GM19025 (cell line): Measurements from ENCODE around the gene MRPL28.
"Not testable (repeated sequence)": the region's sequence is repeated elsewhere in the genome, so short reads cannot be mapped to it uniquely, and the experiment has no call there.

ENCODE experiments used
- ATAC-seq: cut with Tn5 transposase; IDR thresholded peaks from one replicate; pipeline ENCODE4 v1.9.1; 2021; ENCODE audit warnings: mild to moderate bottlenecking, low read depth, moderate library complexity; ENCODE audit not compliant: unreplicated experiment

The MRPL28 gene

DNA sequence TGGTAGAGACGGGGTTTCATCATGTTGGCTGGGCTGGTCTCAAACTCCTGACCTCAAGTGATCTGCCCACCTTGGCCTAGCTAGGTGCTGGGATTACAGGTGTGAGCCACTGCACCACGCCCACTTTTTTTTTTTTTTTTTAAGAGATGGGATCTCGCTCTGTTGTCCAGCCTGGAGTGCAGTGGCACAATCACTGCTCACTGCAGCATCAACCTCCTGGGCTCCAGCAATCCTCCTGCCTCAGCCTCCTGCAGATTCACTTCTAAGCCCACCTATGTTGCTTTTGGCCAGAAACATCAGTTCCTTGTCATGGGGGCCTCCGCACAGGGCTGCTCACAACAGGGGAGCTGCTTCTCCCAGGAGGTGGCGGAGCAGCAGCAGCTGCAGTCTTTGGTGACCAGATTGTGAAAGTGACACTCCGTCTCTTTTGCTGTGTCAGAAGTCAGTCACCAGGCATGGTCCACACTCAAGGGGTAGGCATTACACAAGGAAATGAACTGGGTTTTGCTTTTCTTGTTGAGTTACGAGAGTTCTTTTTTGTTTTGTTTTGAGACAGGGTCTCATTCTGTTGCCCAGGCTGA lies 22.2 kb upstream of the MRPL28 start:
- no peak for ATAC-seq

DNA sequence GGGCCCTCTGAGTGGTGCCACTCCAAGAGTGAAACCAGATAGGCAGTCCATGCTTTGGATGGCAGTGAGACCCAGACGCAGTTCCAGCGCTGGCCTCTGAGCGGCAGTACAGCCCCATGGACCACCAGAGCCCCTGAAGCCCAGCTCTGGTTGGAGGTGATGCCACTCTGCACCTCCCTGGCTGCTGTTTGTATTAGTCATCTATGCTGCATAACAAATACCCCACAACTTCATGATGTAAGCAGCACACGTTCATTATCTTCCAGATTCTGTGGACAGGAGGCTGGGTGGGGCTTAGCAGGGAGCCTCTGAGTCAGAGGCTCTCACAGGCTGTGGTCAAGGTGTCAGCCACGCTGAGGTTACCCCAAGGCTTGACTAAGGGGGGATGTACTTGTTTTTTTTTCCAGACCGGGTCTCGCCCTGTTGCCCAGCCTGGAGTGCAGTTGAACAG lies 21.6 kb upstream of the MRPL28 start:
- no peak for ATAC-seq

DNA sequence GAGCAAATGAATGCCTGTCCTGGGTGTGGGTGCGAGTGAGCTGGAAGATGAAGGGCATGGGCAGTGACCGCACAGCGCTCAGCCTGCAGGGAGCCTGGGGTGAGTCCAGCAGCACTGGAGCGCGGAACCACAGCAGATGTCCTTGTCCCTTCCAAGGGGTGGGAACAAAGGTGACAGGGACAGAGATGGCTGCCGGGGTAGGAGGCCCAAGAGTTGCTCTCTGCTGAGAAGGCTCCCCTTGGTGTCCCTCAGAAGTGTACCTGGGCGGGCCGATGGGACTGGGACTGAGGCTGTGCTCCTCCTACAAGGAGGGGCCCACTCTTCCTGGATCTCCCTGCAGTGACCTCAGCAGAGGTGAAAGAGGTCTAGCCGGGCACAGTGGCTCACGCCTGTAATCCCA lies 19.0 kb upstream of the MRPL28 start:
- no peak for ATAC-seq

DNA sequence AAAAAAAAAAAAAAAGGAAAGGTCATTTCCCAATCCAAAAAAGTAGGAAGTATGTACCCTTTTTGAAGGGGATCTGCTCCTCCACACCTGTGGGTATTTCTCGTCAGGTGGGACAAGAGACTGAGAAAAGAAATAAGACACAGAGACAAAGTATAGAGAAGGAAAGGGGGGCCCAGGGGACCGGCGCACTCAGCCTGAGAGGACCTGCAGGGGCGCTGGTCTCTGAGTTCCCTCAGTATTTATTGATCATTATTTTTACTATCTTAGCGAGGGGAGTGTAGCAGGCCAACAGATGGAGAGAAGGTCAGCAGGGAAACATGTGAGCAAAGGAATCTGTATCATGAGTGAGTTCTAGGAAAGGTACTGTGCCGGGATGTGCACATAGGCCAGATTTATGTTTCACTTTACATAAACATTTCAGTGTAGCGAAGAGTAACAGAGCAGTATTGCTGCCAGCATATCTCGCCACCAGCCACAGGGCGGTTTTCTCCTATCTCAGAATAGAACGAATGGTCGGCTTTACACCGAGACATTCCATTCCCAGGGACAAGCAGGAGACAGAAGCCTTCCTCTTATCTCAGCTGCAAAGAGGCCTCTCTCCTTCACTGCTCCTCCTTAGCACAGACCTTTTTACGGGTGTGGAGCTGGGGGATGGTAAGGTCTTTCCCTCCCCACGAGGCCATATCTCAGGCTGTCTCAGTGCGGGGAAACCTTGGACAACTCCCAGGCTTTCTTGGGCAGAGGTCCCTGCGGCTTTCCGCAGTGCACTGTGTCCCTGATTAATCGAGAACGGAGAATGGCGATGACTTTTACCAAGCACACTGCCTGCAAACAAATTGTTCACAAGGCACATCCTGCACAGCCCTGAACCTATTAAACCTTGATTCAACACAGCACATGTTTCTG lies 17.7 kb upstream of the MRPL28 start:
- ATAC-seq: not testable (repeated sequence)

DNA sequence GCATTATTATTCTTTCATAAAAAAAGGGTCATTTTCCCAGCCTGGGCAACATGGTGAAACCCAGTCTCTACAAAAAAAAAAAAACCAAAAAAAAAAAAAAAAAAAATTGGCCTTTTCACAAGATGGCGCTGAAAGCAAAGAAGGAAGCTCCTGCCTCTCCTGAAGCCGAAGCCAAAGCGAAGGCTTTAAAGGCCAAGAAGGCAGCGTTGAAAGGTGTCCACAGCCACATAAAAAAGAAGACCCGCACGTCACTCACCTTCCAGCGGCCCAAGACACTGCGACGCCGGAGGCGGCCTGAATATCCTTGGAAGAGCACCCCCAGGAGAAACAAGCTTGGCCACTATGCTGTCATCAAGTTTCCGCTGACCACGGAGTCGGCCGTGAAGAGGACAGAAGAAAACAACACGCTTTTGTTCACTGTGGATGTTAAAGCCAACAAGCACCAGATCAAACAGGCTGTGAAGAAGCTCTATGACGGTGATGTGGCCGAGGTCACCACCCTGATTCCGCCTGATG lies 16.4 kb upstream of the MRPL28 start:
- no peak for ATAC-seq

DNA sequence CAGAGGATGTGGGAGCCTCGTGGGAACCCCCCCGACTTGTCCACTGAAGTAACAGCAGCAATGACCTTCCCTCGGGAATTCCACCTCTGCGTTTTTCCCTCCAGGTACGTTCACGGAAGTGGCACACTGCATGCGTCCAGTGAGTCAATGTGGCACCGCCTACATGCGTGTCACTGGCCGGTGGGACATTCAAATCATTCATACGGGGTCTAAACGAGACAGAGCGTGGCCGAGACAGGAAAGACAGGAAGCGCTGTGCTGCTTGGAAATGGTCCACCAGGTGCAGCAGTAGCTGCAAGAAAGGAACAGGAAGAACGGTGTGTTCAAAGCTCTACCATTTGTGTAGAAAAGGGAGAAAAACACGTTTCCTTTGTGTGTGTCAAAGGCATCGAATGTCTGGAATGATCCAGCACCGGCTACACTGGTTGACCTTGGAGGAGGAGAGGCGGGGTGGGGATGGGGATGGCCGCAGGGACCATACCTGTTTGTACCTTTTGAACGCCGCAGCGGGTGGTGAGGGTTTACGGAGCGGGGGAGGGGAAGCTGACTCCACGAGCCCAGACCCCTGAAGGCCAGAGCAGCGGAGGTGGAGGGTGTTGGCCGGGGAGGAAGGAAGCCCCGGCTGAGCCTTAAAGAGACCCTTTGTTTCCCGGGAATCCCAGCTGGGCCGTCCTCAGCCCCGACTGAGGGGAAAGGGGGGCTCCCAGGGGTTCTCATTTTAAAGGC lies 13.2 kb upstream of the MRPL28 start:
- ATAC-seq: no peak

DNA sequence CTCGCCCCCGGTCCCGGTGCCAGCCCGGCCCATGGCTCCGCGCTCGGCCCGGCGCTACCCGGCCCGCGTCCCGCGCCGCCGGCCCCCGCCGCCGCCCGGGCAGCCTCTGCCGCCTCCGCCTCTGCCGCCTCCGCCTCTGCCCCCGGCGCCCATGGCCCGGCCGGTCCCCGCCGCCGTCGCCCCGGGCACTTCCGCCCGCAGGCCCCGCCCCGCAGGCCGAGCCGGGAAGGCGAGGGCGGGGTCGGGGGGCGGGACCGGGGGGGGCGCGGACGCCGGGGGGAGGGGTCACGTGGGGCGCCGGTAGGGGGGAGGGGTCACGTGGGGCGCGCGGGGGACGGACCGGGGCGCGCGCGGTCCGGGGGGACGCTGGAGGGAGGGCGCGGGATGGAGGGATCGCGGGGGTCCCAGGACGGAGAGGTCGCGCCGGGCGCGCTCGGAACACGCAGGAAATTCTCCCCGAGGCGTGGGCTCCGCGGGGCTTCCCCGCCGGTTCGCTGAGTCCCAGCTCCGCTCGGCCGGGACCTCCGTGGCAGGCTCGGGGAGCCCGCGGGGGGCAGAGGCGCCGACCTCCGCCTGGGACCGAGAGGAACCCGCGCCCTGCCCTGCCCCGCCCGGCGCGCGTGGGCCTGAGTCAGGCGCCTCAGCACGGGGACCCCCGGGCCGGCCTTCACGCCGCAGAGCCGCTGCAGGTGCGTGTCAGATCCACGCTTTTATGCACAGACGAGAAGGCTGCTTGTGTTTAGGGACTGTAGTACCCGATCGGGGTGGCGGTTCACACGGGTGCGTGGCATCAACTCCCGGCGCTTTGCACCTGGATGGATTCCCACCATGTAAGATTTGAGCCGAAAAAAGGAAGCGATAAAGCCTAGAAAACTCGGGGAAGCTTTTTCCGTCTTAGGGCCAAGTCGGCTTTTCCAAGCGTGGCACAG lies 11.7 kb upstream of the MRPL28 start, which contains the start of gene PGAP6:
PGAP6 (minus strand) TSS at position 190 of the 929 bp plus-strand sequence; CDS start at position 33, 157 bp downstream.
- peak; percentile 47 for ATAC-seq

DNA sequence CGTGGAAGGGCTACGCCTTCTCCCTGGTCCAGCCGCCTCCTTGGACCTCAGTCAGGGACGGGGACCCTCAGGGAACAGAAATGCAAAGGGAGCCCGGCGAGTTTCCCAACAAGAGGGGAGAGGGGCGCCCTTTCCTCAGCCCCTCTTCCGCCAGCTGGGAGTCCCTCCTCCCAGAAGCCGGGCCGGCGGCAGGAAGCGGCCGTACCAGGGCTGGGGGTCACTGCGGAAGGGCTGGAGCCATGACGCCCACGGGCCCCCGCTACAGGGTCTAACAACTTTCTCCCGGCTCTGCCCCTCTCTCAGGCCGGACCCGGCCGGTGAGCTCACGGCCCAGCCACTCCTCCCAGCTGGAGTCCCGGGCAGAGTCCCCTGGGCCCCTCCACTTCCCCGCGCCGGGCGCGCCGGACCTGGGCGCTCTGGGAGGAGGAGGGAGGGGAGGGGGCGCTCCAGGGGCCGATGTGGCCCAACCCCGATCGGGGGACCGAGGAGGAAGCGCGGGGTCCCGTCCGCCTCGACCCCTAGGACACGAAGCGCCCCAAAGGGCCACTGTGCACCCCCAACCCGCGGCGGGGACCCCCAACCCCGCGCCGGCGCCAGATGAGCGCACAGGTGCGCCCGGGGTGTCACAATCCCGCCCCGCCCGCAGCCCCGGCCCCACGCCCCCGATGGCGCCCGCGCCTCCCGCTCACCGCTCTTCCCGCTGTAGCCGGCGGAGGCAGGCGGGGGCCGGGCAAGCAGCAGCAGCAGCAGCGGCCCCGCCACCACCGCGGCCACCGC lies 10.9 kb upstream of the MRPL28 start:
- ATAC-seq: peak; percentile 24

DNA sequence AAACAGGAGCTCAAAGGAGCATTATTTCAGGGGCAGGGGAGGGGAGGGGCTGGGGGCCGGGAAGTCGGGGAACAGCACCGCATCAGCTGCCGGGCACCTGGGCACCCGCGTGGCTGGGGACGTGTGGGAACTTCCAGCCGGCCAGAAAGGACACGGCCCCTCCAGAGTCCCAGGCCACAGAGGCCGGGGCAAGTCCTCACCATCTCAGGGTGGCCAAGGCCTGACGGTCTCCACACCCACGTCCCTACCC lies 10.3 kb upstream of the MRPL28 start:
- ATAC-seq: no peak

DNA sequence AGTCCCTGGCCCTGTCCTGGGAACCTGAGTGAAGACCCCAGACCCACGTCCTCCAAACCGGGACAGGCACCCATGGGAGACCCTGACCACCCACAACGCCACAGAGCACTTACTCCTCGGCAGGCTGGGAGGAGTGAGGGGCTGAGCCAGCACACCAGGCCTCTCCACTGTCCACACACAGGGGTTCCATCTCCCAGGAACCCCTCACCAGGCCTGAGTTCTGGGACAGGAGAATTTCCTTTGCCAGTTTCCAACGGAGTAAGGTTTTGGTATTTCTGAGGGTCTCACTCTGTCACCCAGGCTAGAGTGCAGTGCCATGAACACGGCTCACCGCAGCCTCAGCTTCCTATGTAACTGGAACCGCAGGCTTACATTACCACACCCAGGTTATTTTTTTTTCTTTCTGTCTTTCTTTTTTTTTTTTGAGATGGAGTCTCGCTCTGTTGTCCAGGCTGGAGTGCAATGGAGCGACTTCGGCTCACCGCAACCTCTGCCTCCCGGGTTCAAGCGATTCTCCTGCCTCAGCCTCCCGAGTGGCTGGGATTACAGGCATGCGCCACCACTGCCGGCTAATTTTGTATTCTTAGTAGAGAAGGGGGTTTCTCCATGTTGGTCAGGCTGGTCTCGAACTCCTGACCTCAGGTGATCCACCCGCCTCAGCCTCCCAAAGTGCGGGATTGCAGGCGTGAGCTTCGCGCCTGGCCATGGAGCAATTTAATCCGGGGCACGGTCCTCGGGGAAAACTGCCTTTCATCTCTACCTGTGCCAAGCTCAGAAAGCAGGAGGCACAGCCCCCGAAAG lies 9.8 kb upstream of the MRPL28 start:
- ATAC-seq: no peak

DNA sequence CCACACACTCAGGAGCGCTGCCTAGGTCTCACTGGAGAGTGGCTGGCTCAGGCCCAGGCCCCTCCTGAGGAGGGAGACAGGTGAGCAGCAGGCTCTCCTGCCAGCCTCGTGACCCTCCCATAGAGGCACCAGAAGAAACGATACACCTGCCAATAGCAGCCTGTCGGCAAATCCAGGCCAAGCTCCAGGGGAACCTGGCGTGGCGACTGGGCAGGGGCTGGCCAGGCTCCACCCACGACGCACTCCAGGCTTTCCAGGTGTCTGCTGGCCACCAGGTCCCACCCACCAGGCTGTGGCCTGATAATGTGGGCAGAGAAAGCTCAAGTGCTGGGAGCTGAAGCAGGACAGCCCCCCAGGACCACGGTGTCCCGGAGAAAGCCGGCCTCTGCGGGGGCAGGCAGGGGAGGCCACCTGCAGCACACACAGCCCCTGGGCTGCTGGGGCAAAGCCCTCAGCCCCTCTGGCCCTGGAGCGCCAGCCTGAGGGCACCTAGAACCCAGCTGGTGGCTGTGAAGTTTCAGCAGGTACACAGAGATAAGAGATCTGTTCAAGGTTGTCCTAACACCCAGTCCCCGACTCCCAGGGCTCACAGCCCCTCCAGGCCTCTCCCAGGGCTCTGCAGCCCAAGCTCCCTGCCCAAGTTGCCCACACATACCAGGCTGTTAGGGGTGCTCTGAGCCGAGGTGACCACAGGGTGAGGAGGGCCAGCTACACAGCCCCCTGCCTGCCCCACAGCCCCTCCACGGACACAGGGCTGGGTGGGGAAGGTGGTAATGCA lies 9.0 kb upstream of the MRPL28 start:
- no peak for ATAC-seq

DNA sequence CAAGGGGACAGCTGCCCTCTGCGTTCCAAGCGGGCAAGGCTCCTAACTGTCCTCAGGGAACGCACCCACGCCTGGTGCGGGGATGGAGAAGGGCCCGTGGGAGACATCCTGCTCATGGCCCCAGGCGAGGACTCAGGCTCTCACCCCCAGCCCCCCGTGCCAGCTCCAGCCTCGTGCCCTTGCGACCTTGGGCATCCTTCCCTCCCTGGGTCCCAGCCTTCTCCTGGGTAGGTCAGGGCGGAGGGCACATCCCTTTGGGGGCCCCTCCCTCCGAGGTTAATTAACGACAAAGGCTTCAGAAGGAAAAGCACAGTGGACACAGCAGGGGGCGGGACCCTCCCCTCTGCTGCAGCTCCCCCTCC lies 8.5 kb upstream of the MRPL28 start:
- no peak for ATAC-seq

DNA sequence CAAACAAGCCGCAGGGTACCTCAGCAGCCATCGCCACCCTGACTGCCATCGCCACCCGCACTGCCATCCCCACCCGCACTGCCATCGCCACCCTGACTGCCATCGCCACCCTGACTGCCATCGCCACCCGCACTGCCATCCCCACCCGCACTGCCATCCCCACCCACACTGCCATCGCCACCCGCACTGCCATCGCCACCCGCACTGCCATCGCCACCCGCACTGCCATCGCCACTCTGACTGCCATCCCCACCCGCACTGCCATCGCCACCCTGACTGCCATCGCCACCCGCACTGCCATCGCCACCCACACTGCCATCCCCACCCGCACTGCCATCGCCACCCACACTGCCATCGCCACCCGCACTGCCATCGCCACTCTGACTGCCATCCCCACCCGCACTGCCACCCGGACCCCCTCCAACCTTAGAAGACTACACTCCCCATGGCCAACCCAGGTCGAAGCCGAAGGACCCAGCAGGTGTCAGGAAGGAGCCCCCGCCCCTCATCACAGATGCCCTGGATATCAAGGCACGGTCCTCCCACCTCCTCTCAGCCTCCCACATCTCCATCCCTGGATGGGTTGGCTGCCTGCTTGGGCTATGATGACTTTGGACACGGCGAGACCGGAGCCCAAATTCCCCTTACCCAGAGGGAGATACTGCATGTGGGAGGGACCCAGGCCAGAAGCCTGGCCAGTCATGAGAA lies 7.9 kb upstream of the MRPL28 start:
- ATAC-seq: not testable (repeated sequence)

DNA sequence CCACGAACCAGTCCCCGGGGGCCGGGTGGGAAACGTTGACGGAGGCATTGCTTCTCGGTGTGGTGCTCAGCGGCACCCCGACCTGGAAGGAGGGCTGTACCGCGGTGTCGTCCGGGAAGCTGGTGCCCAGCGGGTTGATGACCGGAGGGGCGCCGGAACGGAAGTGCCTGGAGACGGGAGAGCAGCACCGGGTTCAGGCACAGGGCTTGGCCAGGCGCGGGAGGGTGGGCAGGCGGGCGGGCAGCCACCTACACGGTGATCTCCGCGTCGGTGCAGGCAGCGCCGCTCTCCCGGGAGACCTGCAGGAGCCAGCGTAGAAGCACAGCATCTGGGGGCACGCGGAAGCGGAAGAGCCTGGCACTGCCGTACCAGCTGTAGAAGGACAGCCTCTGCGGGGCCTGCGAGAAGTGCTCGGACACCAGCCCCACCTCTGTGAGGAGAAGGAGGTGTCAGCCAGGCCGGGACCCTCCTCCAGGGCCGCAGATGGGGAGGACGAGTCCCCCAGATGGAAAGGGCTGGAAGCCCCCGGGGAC lies 7.1 kb upstream of the MRPL28 start:
- no peak for ATAC-seq

DNA sequence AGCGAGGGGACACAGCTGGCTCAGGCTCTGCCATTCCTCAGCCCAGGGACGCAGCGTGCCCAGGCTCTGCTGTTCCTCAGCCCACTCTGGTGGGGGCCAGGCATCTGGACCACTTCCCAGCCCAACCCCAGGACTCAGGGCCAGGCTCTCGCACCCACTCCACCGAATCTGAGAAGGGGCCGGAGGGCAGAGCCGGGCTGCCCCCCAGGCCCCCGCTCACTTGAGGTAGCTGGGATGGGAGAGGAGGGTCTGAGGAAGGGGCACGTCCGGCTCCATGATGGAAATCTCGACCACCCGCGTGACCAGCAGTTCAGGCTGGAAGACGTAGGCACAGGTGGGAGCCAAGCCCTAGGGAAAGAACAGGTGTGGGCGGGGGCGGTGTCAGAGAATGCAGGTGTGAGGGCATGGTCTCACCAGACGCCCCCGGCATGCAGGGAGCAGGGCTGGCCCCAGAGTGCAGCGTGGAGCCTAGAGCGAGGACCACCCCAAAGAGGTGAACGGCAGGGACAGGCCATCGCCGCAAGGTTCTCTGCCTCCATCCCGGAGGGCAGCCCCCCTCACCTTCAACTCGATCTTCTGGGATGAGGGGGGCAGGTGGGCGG lies 6.6 kb upstream of the MRPL28 start:
- no peak for ATAC-seq

DNA sequence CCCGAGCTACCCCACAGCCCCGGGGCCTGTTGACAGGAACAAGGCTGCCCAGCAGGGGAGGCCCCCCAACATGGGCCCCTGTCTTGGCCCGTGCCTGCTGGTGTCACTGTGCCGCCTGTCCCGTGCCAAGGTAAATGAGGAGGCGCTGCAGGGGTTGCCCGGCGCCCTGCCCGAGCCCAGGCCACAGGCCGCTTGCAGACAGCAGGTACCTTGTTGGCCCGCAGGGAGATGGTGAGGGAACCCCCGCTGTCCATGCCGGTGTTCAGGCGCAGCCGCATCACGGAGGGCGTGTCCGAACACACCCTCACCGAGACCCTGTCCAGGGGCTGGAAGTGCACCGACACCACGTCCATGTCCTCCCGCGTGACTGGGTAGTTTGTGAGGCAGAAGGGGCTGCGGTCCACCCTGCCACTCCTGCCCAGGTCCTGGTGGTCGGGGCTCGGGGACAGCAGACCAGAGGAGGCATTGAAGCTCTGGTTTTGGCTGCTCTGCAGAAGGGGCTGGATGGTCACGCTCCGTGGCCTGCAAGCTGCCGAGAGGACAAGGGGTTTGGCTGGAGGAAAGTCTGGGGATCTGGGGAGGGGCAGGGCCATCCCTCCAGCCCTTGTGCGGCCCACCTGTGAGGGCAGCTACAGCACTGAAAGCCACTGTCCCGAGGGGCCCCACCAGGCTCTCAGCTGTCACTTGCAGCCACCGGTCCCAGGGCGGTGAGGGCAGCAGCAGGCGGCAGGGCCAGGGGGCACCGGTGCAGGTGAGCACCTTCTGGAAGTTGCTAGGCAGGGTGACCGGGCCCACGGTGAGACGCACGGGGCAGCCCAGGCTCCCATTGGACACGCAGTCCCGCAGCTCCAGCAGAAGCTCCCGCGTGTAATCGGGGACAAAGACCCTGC lies 5.8 kb upstream of the MRPL28 start:
- ATAC-seq: no peak
